ENCODE measurements around the gene AGT. TPM values are rescaled to one million over a fixed set of nuclear protein-coding genes. Genes with fewer than 3 reads are reported as not detected.

The AGT gene
- total RNA-seq, 6 donors from 2014 or later: 1.1 to 2.6 (median 1.7) TPM; not detected in 1

GRCh38 chr1:230702934-230703678 lies 10.8 kb downstream of the AGT start:
- no peak overlapping the region for H3K27ac ChIP-seq
- 63 to 68% methylated on average over 14 of the region's 14 CpGs for WGBS, 2 donors
- no peaks in the 10 kb centered on the region for H3K9me3 ChIP-seq
- no peak for TF ChIP-seq EP300 (IDR thresholded peaks at IDR 0.05)
- no peak for TF ChIP-seq POLR2A (IDR thresholded peaks at IDR 0.05)
- no peak for TF ChIP-seq CTCF (IDR thresholded peaks at IDR 0.05)
- TF ChIP-seq POLR2AphosphoS5 (IDR thresholded peaks at IDR 0.05): no peak
- ATAC-seq (ENCODE audit: low FRiP score in 2 of 2) (peak in 1 of 2 donors; percentile 16), DNase-seq (no peak)
- no peaks in the 10 kb centered on the region for H3K36me3 ChIP-seq
- H3K4me3 ChIP-seq: no peak overlapping the region
- H3K27me3 ChIP-seq: no peaks in the 10 kb centered on the region
- no peaks in the 10 kb centered on the region for H3K4me1 ChIP-seq

- H3K9me3 ChIP-seq: no peaks in the 10 kb centered on the region
- TF ChIP-seq POLR2AphosphoS5 (IDR thresholded peaks at IDR 0.05) (no peak), POLR2A (IDR thresholded peaks at IDR 0.05) (no peak), EP300 (IDR thresholded peaks at IDR 0.05) (no peak), CTCF (IDR thresholded peaks at IDR 0.05) (no peak)
- DNase-seq (no peak), ATAC-seq (ENCODE audit: low FRiP score in 2 of 2) (no peak)
- 89% methylated on average over 19 of the region's 19 CpGs for WGBS, 2 donors
- no peaks in the 10 kb centered on the region for H3K4me1 ChIP-seq
- no peaks in the 10 kb centered on the region for H3K27me3 ChIP-seq
- H3K36me3 ChIP-seq: no peaks in the 10 kb centered on the region
- H3K27ac ChIP-seq: no peak overlapping the region
- no peak overlapping the region for H3K4me3 ChIP-seq
Observed at GRCh38 chr1:230701895-230702768, 11.8 kb downstream of the AGT start.

GRCh38 chr1:230701434-230701833 lies 12.5 kb downstream of the AGT start:
- Histone ChIP-seq H3K27ac (no peak overlapping the region), H3K36me3 (no peaks in the 10 kb centered on the region), H3K4me1 (no peaks in the 10 kb centered on the region), H3K27me3 (no peaks in the 10 kb centered on the region), H3K9me3 (no peaks in the 10 kb centered on the region), H3K4me3 (no peak overlapping the region)
- ATAC-seq (ENCODE audit: low FRiP score in 2 of 2) (no peak), DNase-seq (no peak)
- WGBS, 2 donors: 78 to 89% methylated on average over 17 of the region's 17 CpGs
- TF ChIP-seq CTCF (IDR thresholded peaks at IDR 0.05) (no peak), POLR2AphosphoS5 (IDR thresholded peaks at IDR 0.05) (no peak), EP300 (IDR thresholded peaks at IDR 0.05) (no peak), POLR2A (IDR thresholded peaks at IDR 0.05) (no peak)

GRCh38 chr1:230700132-230700531 lies 13.8 kb downstream of the AGT start:
- DNase-seq (no peak), ATAC-seq (ENCODE audit: low FRiP score in 2 of 2) (no peak)
- Histone ChIP-seq H3K4me1 (no peaks in the 10 kb centered on the region), H3K36me3 (no peaks in the 10 kb centered on the region), H3K4me3 (no peak overlapping the region), H3K27me3 (no peaks in the 10 kb centered on the region), H3K9me3 (no peaks in the 10 kb centered on the region), H3K27ac (no peak overlapping the region)
- no peak for TF ChIP-seq POLR2AphosphoS5 (IDR thresholded peaks at IDR 0.05)
- no peak for TF ChIP-seq CTCF (IDR thresholded peaks at IDR 0.05)
- no peak for TF ChIP-seq EP300 (IDR thresholded peaks at IDR 0.05)
- no peak for TF ChIP-seq POLR2A (IDR thresholded peaks at IDR 0.05)
- 88 to 89% methylated on average over 4 of the region's 4 CpGs for WGBS, 2 donors
